HepG2 (cell line): ENCODE results near the gene L1CAM. TPM values are rescaled to one million over a fixed set of nuclear protein-coding genes. Genes with fewer than 3 reads are reported as not detected.

Experiments used
- ATAC-seq: fragments of 200-7000 bp; cut with Tn5 transposase; 3 replicates; pipeline ENCODE4 v1.9.1; 2020; ENCODE audit warnings: mild to moderate bottlenecking, moderate library complexity
- BruUV-seq: library from RNA; stranded (reverse); fragments of 400-500 nt; replicated peaks from 2 replicates; lab custom pipeline; 2021; lab: Mats Ljungman, UMichigan
- CTCF ChIA-PET: fragments of 300-600 bp; formaldehyde crosslinking; extraction: SDS; loops from one replicate; lab custom pipeline; 2021; ENCODE audit warnings: low total read pairs, inconsistent platforms, low intra/inter-chr PET ratio; lab: Yijun Ruan, JAX
- POLR2A ChIA-PET: fragments of 350-600 bp; sonication (Branson Sonifier 250); formaldehyde crosslinking; loops from one replicate; lab custom pipeline; 2020; ENCODE audit warnings: antibody characterized with exemption, inconsistent platforms; lab: Yijun Ruan, JAX
- DNase-seq: peaks from one replicate; pipeline ENCODE4 v3.0.0-alpha.2; 2015; ENCODE audit warnings: low spot score
- FAIRE-seq: peaks from 3 replicates; lab custom pipeline; 2011; peaks lifted over from hg19 to GRCh38; lab: Jason Lieb, UNC
- H2AFZ ChIP-seq: one replicate; pipeline ENCODE4 v1.6.1; 2011; ENCODE audit warnings: low read length, inconsistent platforms
- H3K27ac ChIP-seq: fragments of 300-600 bp; 3 replicates; pipeline ENCODE4 v1.8.0; 2011; ENCODE audit warnings: mixed run types, mild to moderate bottlenecking, mixed read lengths, low read length, inconsistent platforms; ENCODE audit not compliant: insufficient read depth; ENCODE audit errors: extremely low read length
- H3K27me3 ChIP-seq, 2 experiments: fragments of 200-600 bp in 1 of 2; 2 replicates in 1 of 2; 3 replicates in 1 of 2; pipeline versions ENCODE4 v1.6.0 to v1.8.0; 2011; ENCODE audit warnings: low read length in 2 of 2, mild to moderate bottlenecking in 2 of 2, moderate library complexity in 2 of 2, inconsistent platforms in 1 of 2; ENCODE audit not compliant: insufficient read depth in 2 of 2, control insufficient read depth in 1 of 2
- H3K36me3 ChIP-seq, 2 experiments: fragments of 200-600 bp in 1 of 2; replicated peaks in 1 of 2; 2 replicates in 1 of 2; 3 replicates in 1 of 2; pipeline versions ENCODE4 v1.5.1 to v1.8.0; 2011; ENCODE audit warnings: low read length in 2 of 2, inconsistent platforms in 1 of 2; ENCODE audit not compliant: insufficient read depth in 2 of 2, control insufficient read depth in 1 of 2
- H3K4me1 ChIP-seq: 2 replicates; pipeline ENCODE4 v1.5.1; 2012; ENCODE audit warnings: low read length, inconsistent platforms; ENCODE audit not compliant: insufficient read depth
- H3K4me2 ChIP-seq: 2 replicates; pipeline ENCODE4 v1.6.0; 2011; ENCODE audit warnings: low read depth, low read length, inconsistent platforms
- H3K4me3 ChIP-seq, 3 experiments: fragments of 200-600 bp in 1 of 3; sonication (generic), shearing (Covaris generic) in 1 of 3; replicated peaks in 1 of 3; 2 replicates each; pipeline ENCODE4 v1.5.1; 2011 to 2016; ENCODE audit warnings: low read length in 3 of 3, inconsistent platforms in 2 of 3, low read depth in 2 of 3, mild to moderate bottlenecking in 2 of 3, control low read depth in 1 of 3, mixed read lengths in 1 of 3; ENCODE audit not compliant: insufficient read depth in 1 of 3
- H3K79me2 ChIP-seq: one replicate; pipeline ENCODE4 v1.6.1; 2011; ENCODE audit warnings: low read length, inconsistent platforms; ENCODE audit not compliant: insufficient read depth
- H3K9ac ChIP-seq: 2 replicates; pipeline ENCODE4 v1.6.0; 2011; ENCODE audit warnings: mild to moderate bottlenecking, low read depth, low read length, inconsistent platforms; ENCODE audit not compliant: insufficient read depth
- H3K9me3 ChIP-seq: 2 replicates; pipeline ENCODE4 v1.5.1; 2012; ENCODE audit warnings: mild to moderate bottlenecking, low read length
- H4K20me1 ChIP-seq: 2 replicates; pipeline ENCODE4 v1.6.0; 2011; ENCODE audit warnings: inconsistent platforms, mild to moderate bottlenecking, low read length, moderate library complexity; ENCODE audit not compliant: insufficient read depth
- CREB1 ChIP-seq, 2 experiments: fragments of 450-650 bp in 1 of 2; IDR thresholded peaks; 2 replicates each; pipeline ENCODE4 v1.6.1; 2016 to 2017; ENCODE audit warnings: control low read depth in 1 of 2, mild to moderate bottlenecking in 1 of 2, missing compliant biosample characterization in 1 of 2, missing genetic modification characterization in 1 of 2
- KAT8 ChIP-seq: IDR thresholded peaks from 2 replicates; pipeline ENCODE4 v1.6.1; 2016; ENCODE audit warnings: missing genetic modification reagents, missing compliant biosample characterization
- KDM5B ChIP-seq: sonication (generic); formaldehyde crosslinking; IDR thresholded peaks from 2 replicates; pipeline ENCODE4 v1.4.0; 2020; ENCODE audit warnings: missing genetic modification reagents, mild to moderate bottlenecking, borderline replicate concordance
- PHF5A ChIP-seq: IDR thresholded peaks from one replicate; pipeline ENCODE4 v1.6.1; 2018; ENCODE audit warnings: low read depth, missing genetic modification reagents; ENCODE audit not compliant: unreplicated experiment
- REPIN1 ChIP-seq: sonication (generic); formaldehyde crosslinking; IDR thresholded peaks from 2 replicates; pipeline ENCODE4 v1.8.0; 2022; ENCODE audit warnings: missing genetic modification reagents, low read depth, mild to moderate bottlenecking, borderline replicate concordance
- RORA ChIP-seq: sonication (generic); formaldehyde crosslinking; IDR thresholded peaks from 2 replicates; pipeline ENCODE4 v1.5.0; 2020; ENCODE audit warnings: mild to moderate bottlenecking, missing genetic modification reagents, moderate library complexity
- SKI ChIP-seq: fragments of 450-650 bp; IDR thresholded peaks from one replicate; pipeline ENCODE4 v1.6.1; 2018; ENCODE audit warnings: mild to moderate bottlenecking; ENCODE audit not compliant: partially characterized antibody
- SMAD3 ChIP-seq: sonication (generic); formaldehyde crosslinking; IDR thresholded peaks from 2 replicates; pipeline ENCODE4 v1.4.0; 2020; ENCODE audit warnings: missing genetic modification reagents
- ZNF788 ChIP-seq: sonication (generic); formaldehyde crosslinking; IDR thresholded peaks from 2 replicates; pipeline ENCODE4 v1.5.0; 2020; ENCODE audit warnings: mild to moderate bottlenecking, missing genetic modification reagents, borderline replicate concordance
- WGBS: methylation state at CpG from one replicate; pipeline ENCODE4 v1.1.6; 2017; ENCODE audit warnings: low lambda C conversion rate; 5-methylcytosine and 5-hydroxymethylcytosine counted together
- in situ Hi-C: cut with HindIII; loops from 2 replicates; pipeline ENCODE4 v1.10.0; 2017; ENCODE audit warnings: low pct_unique_long_range_greater_than_20kb; ENCODE audit not compliant: extremely low pct_ligation_motif_present
- intact Hi-C: fragments of 100-400 bp; cut with micrococcal nuclease; formaldehyde crosslinking; loops from one replicate; pipeline ENCODE4 v1.10.0; 2022; ENCODE audit not compliant: unreplicated experiment
- polyA plus RNA-seq, 8 experiments: library from polyadenylated mRNA; depleted of rRNA in 3 of 8; stranded (reverse) in 7 of 8; unstranded in 1 of 8; fragments of >200 nt; fragmentation: Illumina TruSeq in 4 of 8; extraction: Trizol in 4 of 8; gene quantifications; 2 replicates each; pipeline versions ENCODE4 v1.2.1 to v1.2.3, GENCODE V29; 2011 to 2016; ENCODE audit warnings: low read depth in 4 of 8, missing spikeins in 1 of 8, mixed read lengths in 1 of 8; ENCODE audit not compliant: insufficient read depth in 1 of 8
- total RNA-seq, 5 experiments: library from RNA; depleted of rRNA; stranded (reverse); fragments of >200 nt; fragmentation: Illumina TruSeq; extraction: Trizol; gene quantifications; 2 replicates each; pipeline ENCODE4 v1.2.3, GENCODE V29; 2016; ENCODE audit warnings: low read depth in 1 of 5

L1CAM gene
- total and polyA plus RNA-seq, 2 of the 13 experiments (the other 11 are each of a cell fraction or from before 2014, with no cell fraction given): 1.4 to 2.0 TPM

DNA sequence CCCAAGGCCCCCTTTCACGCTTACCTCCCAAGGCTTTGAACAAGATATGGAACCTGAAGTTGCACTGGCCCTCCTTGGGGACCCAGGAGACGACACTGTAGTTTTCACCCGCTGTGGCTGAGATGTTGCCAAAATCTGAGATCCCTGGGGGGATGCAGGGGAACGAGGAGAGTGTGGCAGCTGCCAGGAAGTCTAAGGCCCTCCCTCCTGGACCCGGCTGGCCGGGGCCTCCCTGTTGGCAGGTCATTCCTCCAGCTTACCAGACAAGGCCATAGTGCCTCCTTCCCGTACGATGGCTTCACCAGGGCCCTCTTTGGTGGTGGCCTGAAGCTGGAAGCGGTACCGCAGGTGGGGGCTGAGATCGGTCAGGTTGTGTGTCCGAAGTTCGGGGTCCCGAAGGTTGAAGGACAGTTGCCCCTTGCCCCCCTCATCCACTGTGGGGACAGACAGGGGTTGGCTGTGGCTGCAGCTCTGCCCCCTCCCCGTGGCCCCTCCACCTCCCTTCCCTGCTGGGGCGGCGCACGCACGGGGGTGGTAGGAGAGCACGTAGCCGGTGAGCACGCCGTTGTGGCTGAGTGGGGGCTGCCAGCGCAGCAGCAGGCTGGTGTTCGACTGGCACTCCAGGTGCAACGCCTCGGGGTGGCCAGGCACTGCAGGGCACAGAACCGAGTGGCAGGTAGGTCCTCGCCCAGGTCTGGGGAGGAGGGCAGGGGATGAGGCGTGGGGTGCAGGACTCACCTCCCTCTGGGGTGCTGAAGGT, 21.2 kb downstream of the L1CAM start:
- H2AFZ ChIP-seq: no peak overlapping the region
- TF ChIP-seq RORA (CRISPR knock-in tag) (no peak), SMAD3 (CRISPR knock-in tag) (no peak), ZNF788 (no peak), CREB1 (IDR thresholded peaks at IDR 0.05) (no peak), CREB1 (CRISPR knock-in tag; IDR thresholded peaks at IDR 0.05) (no peak), PHF5A (CRISPR knock-in tag) (no peak), REPIN1 (CRISPR knock-in tag) (no peak), KAT8 (CRISPR knock-in tag) (no peak), KDM5B (CRISPR knock-in tag) (no peak), SKI (no peak)
- WGBS: 100% methylated on average over 1 of the region's 30 CpGs
- in situ Hi-C loops: no loop called here
- POLR2A ChIA-PET: no interaction called here
- H3K9me3 ChIP-seq: no peaks in the 10 kb centered on the region
- H3K27ac ChIP-seq: no peak overlapping the region
- FAIRE-seq: no peak
- H3K4me3 ChIP-seq: no peak overlapping the region
- H3K4me2 ChIP-seq: no peak overlapping the region
- no peak for DNase-seq
- no peaks in the 10 kb centered on the region for H4K20me1 ChIP-seq
- no TSS peak for BruUV-seq
- H3K79me2 ChIP-seq: no peaks in the 10 kb centered on the region
- no peaks in the 10 kb centered on the region for H3K4me1 ChIP-seq
- ATAC-seq: no peak
- no peak overlapping the region for H3K9ac ChIP-seq
- no peaks in the 10 kb centered on the region for H3K36me3 ChIP-seq
- intact Hi-C loops: no loop called here
- CTCF ChIA-PET: no interaction called here
- no peaks in the 10 kb centered on the region; a peak in 1 of 5 replicates for H3K27me3 ChIP-seq
